GM18508 (cell line): ENCODE results near the gene RXRB.
A peak's percentile ranks its signal among the peaks of the same experiment; 100 is the strongest.
"Not testable (repeated sequence)": the region's sequence is repeated elsewhere in the genome, so short reads cannot be mapped to it uniquely, and the experiment has no call there.

Experiments
- ATAC-seq: cut with Tn5 transposase; IDR thresholded peaks from one replicate; pipeline ENCODE4 v1.9.1; 2021; ENCODE audit warnings: moderate number of reproducible peaks; ENCODE audit not compliant: insufficient read depth, unreplicated experiment

The RXRB gene

GRCh38 chr6:33200219-33201146 is at the start of gene RXRB, which contains the start of gene SLC39A7:
Gene RXRB (minus strand): TSS chr6:33200665. CDS start chr6:33200476, 189 bp downstream.
Gene SLC39A7 (plus strand): TSS chr6:33200867. CDS start chr6:33201246, 379 bp downstream.
- no peak for ATAC-seq

- ATAC-seq = no peak
Observed at GRCh38 chr6:33249732-33250630, 49.5 kb upstream of the RXRB start.

- peak; percentile 71 for ATAC-seq
Observed at GRCh38 chr6:33248932-33249731, 48.7 kb upstream of the RXRB start.

DNA sequence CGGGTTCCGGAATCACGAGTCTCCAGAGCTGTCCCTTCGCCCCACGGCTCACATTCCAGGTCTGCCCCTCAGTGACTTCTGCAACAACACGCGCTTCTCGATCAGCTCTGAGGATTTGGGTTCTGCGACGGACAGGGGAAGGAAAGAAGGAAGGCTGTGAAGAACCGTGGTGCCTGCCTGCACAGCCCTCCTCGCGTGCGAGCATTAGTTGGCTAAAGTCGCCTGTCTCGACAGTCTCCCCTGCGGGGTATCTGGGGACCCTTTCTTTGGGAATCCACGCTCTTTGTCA is 48.1 kb upstream of the RXRB start:
- ATAC-seq = no peak

GRCh38 chr6:33247977-33248642 is 47.6 kb upstream of the RXRB start:
- no peak for ATAC-seq

- ATAC-seq = no peak
Observed at GRCh38 chr6:33243476-33243875, 43.0 kb upstream of the RXRB start.

- ATAC-seq = no peak
Observed at GRCh38 chr6:33241968-33242367, 41.5 kb upstream of the RXRB start.

GRCh38 chr6:33237741-33238140 is 37.3 kb upstream of the RXRB start:
- ATAC-seq = no peak

- no peak for ATAC-seq
Observed at GRCh38 chr6:33236852-33237251, 36.4 kb upstream of the RXRB start.

- ATAC-seq = no peak
Observed at GRCh38 chr6:33236328-33236727, 35.9 kb upstream of the RXRB start.

GRCh38 chr6:33235221-33235634 is 34.8 kb upstream of the RXRB start:
- ATAC-seq = no peak

- ATAC-seq = not testable (repeated sequence)
Observed at GRCh38 chr6:33226503-33227120, 26.1 kb upstream of the RXRB start.

DNA sequence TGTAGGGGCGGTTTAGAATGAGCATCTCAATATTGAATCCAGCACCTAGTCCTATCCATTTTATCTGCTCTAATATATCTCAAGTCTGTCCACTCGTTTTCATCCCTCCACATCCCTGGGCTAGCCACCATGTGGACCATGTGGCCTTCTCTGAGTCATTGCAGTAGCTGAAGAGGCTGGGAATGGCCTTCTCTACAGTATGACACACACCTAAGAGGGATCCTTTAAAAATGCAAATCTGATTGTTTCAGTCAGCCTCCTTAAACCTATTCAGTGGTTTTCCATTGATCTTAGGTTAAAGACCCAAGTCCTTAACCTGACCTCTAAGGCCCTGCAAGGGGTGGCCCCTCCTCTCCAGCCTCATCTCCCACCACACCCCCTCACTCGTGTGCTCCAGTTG is 17.2 kb upstream of the RXRB start:
- no peak for ATAC-seq

- ATAC-seq = no peak
Observed at GRCh38 chr6:33217246-33217645, 16.8 kb upstream of the RXRB start.

DNA sequence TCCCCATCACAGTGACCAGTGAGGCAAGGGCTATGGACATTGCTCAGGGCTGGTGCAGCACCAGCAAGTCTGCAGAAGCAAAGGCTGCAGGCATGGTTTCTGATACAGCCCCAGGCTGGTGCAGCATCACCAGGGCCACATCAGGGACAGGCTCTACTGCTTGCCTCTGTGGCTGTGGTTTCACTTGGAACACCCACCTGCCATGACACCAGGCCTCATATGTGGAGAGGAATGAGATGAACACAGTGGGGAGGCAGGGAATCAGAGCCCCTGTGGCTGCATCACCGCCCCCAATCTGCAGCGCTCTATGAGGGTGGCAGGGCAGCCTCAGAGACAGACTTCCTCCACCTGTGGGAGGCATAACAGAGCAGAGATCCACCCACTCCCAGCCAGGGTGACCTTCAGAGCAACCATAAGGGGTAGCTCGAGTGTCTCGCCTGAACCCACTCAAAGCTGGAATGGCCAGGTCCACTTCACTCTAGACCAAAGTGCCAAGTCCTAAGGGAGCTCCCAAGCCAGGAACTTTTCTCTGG is 15.7 kb upstream of the RXRB start:
- ATAC-seq = no peak

- no peak for ATAC-seq
Observed at GRCh38 chr6:33215271-33216116, 15.0 kb upstream of the RXRB start.

DNA sequence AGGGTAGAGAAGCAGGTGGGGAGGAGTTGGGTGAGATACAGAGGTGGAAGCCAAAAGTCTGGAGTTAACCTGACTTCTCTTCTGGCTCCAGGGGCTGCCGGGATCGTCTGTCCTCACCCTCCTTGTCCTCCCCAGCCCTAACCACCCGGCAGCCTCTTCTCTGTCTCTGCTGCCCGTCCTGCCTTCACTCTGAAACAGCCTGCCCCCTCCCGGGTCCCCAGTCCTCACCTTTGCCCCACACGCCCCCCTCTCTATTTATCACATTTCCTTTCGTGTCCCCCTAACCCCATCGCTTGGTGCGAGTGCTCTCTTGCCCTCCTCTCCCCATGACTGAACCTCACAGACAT is 13.5 kb upstream of the RXRB start:
- ATAC-seq = no peak
